ENCODE measurements around the gene CES2. TPM values are rescaled to one million over a fixed set of nuclear protein-coding genes. Genes with fewer than 3 reads are reported as not detected.

CES2 gene
- total and polyA plus RNA-seq, 2 experiments from 2014 or later = 52.8 to 72.8 TPM

GRCh38 chr16:66926961-66927436 is 8.3 kb upstream of the CES2 start:
- Histone ChIP-seq H3K36me3 (replicated peaks; ENCODE audit: insufficient read depth, low read depth) (no peaks in the 10 kb centered on the region), H4K20me1 (ENCODE audit: insufficient read depth, poor library complexity, severe bottlenecking) (no peaks in the 10 kb centered on the region), H3K4me3 (no peak overlapping the region), H3K79me2 (no peaks in the 10 kb centered on the region), H3K9me3 (ENCODE audit: low read depth) (no peaks in the 10 kb centered on the region), H3K9me2 (replicated peaks; ENCODE audit: insufficient read depth) (no peaks in the 10 kb centered on the region), H2AFZ (no peak overlapping the region), H3K4me2 (no peak overlapping the region), H3K27me3 (peaks cover 24% of the 10 kb centered on the region), H3K4me1 (ENCODE audit: insufficient read depth) (peaks cover 3% of the 10 kb centered on the region), H3K27ac (no peak overlapping the region)
- TF ChIP-seq EZH2 (IDR thresholded peaks at IDR 0.05; ENCODE audit: borderline replicate concordance) = no peak
- no peak for TF ChIP-seq EZH2phosphoT487 (IDR thresholded peaks at IDR 0.05; ENCODE audit: low read depth, severe bottlenecking, unreplicated experiment)
- TF ChIP-seq CTCF (IDR thresholded peaks at IDR 0.05; ENCODE audit: poor library complexity) = no peak
- WGBS (ENCODE audit: low lambda C conversion rate, missing lambda C conversion rate) = 70% methylated on average over 3 of the region's 3 CpGs
- peak; percentile 45 for DNase-seq (ENCODE audit: low spot score)

- H3K4me1 ChIP-seq (ENCODE audit: insufficient read depth) = peaks cover 6% of the 10 kb centered on the region
- no peaks in the 10 kb centered on the region for H4K20me1 ChIP-seq (ENCODE audit: insufficient read depth, poor library complexity, severe bottlenecking)
- peaks cover 24% of the 10 kb centered on the region for H3K27me3 ChIP-seq
- H3K4me3 ChIP-seq = no peak overlapping the region
- peaks cover 4% of the 10 kb centered on the region for H3K79me2 ChIP-seq
- H3K4me2 ChIP-seq = no peak overlapping the region
- H3K27ac ChIP-seq = no peak overlapping the region
- 92% methylated on average over 8 of the region's 8 CpGs for WGBS (ENCODE audit: low lambda C conversion rate, missing lambda C conversion rate)
- no peak for DNase-seq (ENCODE audit: low spot score)
- H3K9me3 ChIP-seq (ENCODE audit: low read depth) = no peaks in the 10 kb centered on the region
- no peaks in the 10 kb centered on the region for H3K36me3 ChIP-seq (replicated peaks; ENCODE audit: insufficient read depth, low read depth)
- H3K9me2 ChIP-seq (replicated peaks; ENCODE audit: insufficient read depth) = no peaks in the 10 kb centered on the region
- no peak for TF ChIP-seq CTCF (IDR thresholded peaks at IDR 0.05; ENCODE audit: poor library complexity)
- TF ChIP-seq EZH2phosphoT487 (IDR thresholded peaks at IDR 0.05; ENCODE audit: low read depth, severe bottlenecking, unreplicated experiment) = no peak
- TF ChIP-seq EZH2 (IDR thresholded peaks at IDR 0.05; ENCODE audit: borderline replicate concordance) = no peak
- H2AFZ ChIP-seq = no peak overlapping the region
Measured at GRCh38 chr16:66927918-66928649, 7.2 kb upstream of the CES2 start.

- DNase-seq (ENCODE audit: low spot score) = peak; percentile 55
- Histone ChIP-seq H3K27ac (no peak overlapping the region), H3K9me2 (replicated peaks; ENCODE audit: insufficient read depth) (no peaks in the 10 kb centered on the region), H3K4me2 (no peak overlapping the region), H4K20me1 (ENCODE audit: insufficient read depth, poor library complexity, severe bottlenecking) (no peaks in the 10 kb centered on the region), H3K4me3 (no peak overlapping the region), H3K9me3 (ENCODE audit: low read depth) (no peaks in the 10 kb centered on the region), H2AFZ (no peak overlapping the region), H3K4me1 (ENCODE audit: insufficient read depth) (peaks cover 11% of the 10 kb centered on the region), H3K27me3 (peaks cover 24% of the 10 kb centered on the region), H3K36me3 (replicated peaks; ENCODE audit: insufficient read depth, low read depth) (no peaks in the 10 kb centered on the region), H3K79me2 (peaks cover 12% of the 10 kb centered on the region)
- TF ChIP-seq CTCF (IDR thresholded peaks at IDR 0.05; ENCODE audit: poor library complexity) (peak; percentile 45), EZH2 (IDR thresholded peaks at IDR 0.05; ENCODE audit: borderline replicate concordance) (no peak), EZH2phosphoT487 (IDR thresholded peaks at IDR 0.05; ENCODE audit: low read depth, severe bottlenecking, unreplicated experiment) (no peak)
- WGBS (ENCODE audit: low lambda C conversion rate, missing lambda C conversion rate) = 80% methylated on average over 10 of the region's 10 CpGs
Measured at GRCh38 chr16:66928702-66929388, 6.5 kb upstream of the CES2 start.
